Measurements from ENCODE around the gene MATR3. TPM values are rescaled to one million over a fixed set of nuclear protein-coding genes. Genes with fewer than 3 reads are reported as not detected.

The MATR3 gene
- total RNA-seq, 1 experiment from 2014 or later, result 194 TPM

GRCh38 chr5:139306197-139306596 is 12.7 kb downstream of the MATR3 start:
- no peaks in the 10 kb centered on the region for H3K27me3 ChIP-seq (ENCODE audit: control insufficient read depth, insufficient read depth, low read length)
- intact Hi-C loops (cut with micrococcal nuclease; ENCODE audit: unreplicated experiment) (no loop called here), in situ Hi-C loops (cut with HindIII; ENCODE audit: low pct_unique_long_range_greater_than_20kb, low sequenced_read_pairs) (no loop called here)
- H3K27ac ChIP-seq (ENCODE audit: low read length), result no peak overlapping the region
- H3K4me1 ChIP-seq (ENCODE audit: control insufficient read depth, insufficient read depth, low read length), result peaks cover 50% of the 10 kb centered on the region
- no peak for TF ChIP-seq TCF7L2 (IDR thresholded peaks at IDR 0.05; ENCODE audit: low read depth, low read length)
- TF ChIP-seq, protein P1, sequence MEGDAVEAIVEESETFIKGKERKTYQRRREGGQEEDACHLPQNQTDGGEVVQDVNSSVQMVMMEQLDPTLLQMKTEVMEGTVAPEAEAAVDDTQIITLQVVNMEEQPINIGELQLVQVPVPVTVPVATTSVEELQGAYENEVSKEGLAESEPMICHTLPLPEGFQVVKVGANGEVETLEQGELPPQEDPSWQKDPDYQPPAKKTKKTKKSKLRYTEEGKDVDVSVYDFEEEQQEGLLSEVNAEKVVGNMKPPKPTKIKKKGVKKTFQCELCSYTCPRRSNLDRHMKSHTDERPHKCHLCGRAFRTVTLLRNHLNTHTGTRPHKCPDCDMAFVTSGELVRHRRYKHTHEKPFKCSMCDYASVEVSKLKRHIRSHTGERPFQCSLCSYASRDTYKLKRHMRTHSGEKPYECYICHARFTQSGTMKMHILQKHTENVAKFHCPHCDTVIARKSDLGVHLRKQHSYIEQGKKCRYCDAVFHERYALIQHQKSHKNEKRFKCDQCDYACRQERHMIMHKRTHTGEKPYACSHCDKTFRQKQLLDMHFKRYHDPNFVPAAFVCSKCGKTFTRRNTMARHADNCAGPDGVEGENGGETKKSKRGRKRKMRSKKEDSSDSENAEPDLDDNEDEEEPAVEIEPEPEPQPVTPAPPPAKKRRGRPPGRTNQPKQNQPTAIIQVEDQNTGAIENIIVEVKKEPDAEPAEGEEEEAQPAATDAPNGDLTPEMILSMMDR (IDR thresholded peaks at IDR 0.05), result no peak
- TF ChIP-seq POLR2AphosphoS5 (IDR thresholded peaks at IDR 0.05; ENCODE audit: low read depth, low read length), result no peak
- TF ChIP-seq SIN3A (IDR thresholded peaks at IDR 0.05; ENCODE audit: borderline replicate concordance, insufficient read depth, low read depth, low read length), result no peak
- TF ChIP-seq REST (IDR thresholded peaks at IDR 0.05; ENCODE audit: insufficient read depth in 1 of 2, low read depth in 2 of 2, low read length in 1 of 2), result no peak
- H3K4me3 ChIP-seq (ENCODE audit: low read depth in 2 of 2, low read length in 2 of 2), result no peak overlapping the region
- H3K9me3 ChIP-seq (ENCODE audit: control insufficient read depth, insufficient read depth, low read depth, low read length), result no peaks in the 10 kb centered on the region
- ChIA-PET POLR2A (interaction anchor here (0.6 to 0.9 kb wide), 2 partner anchors 12 to 22 kb away, joined by 3 to 6 read pairs; partner anchors contain the start of gene MATR3), CTCF (no interaction called here)
- peaks cover 4% of the 10 kb centered on the region; the same call in 1 of the 2 replicates for H3K36me3 ChIP-seq (ENCODE audit: control insufficient read depth, insufficient read depth, low read length)
- ATAC-seq (no peak), DNase-seq (ENCODE audit: low read depth, low spot score) (no peak)
- no TSS peak for BruUV-seq (replicated peaks)

DNA sequence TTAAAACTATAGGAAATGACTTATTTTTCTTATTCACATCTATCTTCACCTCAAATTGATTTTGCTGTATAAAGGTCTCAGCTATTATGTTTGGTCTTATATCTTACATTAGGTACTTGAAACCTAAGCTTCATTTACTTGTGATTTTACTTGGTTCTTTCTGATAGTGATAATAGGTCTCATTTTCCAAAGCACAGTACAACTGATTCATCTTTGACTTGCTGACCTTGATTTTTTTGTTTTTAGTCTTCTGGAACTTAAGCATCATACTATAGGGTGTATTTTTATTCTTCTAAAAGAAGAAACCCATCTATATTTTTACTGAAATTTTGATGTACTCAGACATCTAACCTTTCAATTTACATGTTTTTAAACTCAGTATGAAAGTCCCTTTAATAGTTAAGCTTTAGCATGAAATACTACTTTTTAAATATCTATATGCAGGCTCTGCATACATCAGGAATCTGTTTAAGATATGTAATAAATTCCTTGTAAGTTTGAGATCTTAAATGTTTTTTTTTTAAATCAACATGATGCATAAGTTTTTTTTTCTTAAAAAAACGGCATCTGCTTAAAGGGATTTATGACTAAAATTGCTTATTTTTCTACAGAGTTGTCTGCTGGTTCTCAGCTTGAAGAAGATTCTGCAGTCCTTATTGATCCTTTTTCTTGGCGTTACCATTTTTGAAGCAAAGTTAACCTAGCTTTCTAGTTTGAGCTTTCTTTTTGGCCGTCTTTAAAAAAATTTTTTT is 13.3 kb downstream of the MATR3 start:
- H3K27me3 ChIP-seq (ENCODE audit: control insufficient read depth, insufficient read depth, low read length), result no peaks in the 10 kb centered on the region
- H3K27ac ChIP-seq (ENCODE audit: low read length), result no peak overlapping the region
- H3K4me1 ChIP-seq (ENCODE audit: control insufficient read depth, insufficient read depth, low read length), result peaks cover 55% of the 10 kb centered on the region
- no TSS peak for BruUV-seq (replicated peaks)
- ChIA-PET POLR2A (interaction anchor here (0.6 to 0.9 kb wide), 3 partner anchors 13 to 763 kb away, joined by 3 to 6 read pairs (median 3); partner anchors contain the start of gene MATR3), CTCF (interaction anchor here (0.7 kb wide), 1 partner anchor 9 kb away, joined by 3 read pairs; no protein-coding TSS in a partner anchor)
- H3K36me3 ChIP-seq (ENCODE audit: control insufficient read depth, insufficient read depth, low read length), result peaks cover 4% of the 10 kb centered on the region; the same call in 1 of the 2 replicates
- intact Hi-C loops (cut with micrococcal nuclease; ENCODE audit: unreplicated experiment) (no loop called here), in situ Hi-C loops (cut with HindIII; ENCODE audit: low pct_unique_long_range_greater_than_20kb, low sequenced_read_pairs) (no loop called here)
- no peak for DNase-seq (ENCODE audit: low read depth, low spot score)
- ATAC-seq, result no peak
- H3K9me3 ChIP-seq (ENCODE audit: control insufficient read depth, insufficient read depth, low read depth, low read length), result no peaks in the 10 kb centered on the region
- H3K4me3 ChIP-seq (ENCODE audit: low read depth in 2 of 2, low read length in 2 of 2), result no peak overlapping the region
- TF ChIP-seq SIN3A (IDR thresholded peaks at IDR 0.05; ENCODE audit: borderline replicate concordance, insufficient read depth, low read depth, low read length), result no peak
- TF ChIP-seq POLR2AphosphoS5 (IDR thresholded peaks at IDR 0.05; ENCODE audit: low read depth, low read length), result no peak
- TF ChIP-seq TCF7L2 (IDR thresholded peaks at IDR 0.05; ENCODE audit: low read depth, low read length), result no peak
- TF ChIP-seq REST (IDR thresholded peaks at IDR 0.05; ENCODE audit: insufficient read depth in 1 of 2, low read depth in 2 of 2, low read length in 1 of 2), result no peak
- TF ChIP-seq, protein P1 (IDR thresholded peaks at IDR 0.05), result no peak

Data from Panc1 (cell line).